Measurements from ENCODE around the gene LIMK2. TPM values are rescaled to one million over a fixed set of nuclear protein-coding genes. Genes with fewer than 3 reads are reported as not detected.

LIMK2 gene
- polyA plus RNA-seq, 1 donor (not counting 4 experiments of a cell fraction or from before 2014, with no cell fraction given): 42.6 TPM

DNA sequence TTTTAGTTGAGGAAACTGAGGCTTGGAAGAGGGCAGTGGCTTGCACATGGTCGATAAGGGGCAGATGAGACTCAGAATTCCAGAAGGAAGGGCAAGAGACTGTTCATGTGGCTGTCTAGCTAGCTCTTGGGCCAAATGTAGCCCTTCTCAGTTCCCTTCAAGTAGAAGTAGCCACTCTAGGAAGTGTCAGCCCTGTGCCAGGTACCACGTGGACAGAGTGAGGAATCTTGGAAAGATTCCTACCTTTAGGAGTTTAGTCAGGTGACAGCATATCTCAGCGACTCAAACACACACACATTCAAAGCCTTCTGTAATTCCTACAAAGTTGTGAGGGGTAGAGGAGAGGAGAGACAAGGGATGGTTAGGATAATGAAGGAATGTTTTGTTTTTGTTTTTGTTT is 61.9 kb downstream of the LIMK2 start:
- no peak for TF ChIP-seq EZH2 (IDR thresholded peaks at IDR 0.05; ENCODE audit: low read length)
- TF ChIP-seq, protein P1, sequence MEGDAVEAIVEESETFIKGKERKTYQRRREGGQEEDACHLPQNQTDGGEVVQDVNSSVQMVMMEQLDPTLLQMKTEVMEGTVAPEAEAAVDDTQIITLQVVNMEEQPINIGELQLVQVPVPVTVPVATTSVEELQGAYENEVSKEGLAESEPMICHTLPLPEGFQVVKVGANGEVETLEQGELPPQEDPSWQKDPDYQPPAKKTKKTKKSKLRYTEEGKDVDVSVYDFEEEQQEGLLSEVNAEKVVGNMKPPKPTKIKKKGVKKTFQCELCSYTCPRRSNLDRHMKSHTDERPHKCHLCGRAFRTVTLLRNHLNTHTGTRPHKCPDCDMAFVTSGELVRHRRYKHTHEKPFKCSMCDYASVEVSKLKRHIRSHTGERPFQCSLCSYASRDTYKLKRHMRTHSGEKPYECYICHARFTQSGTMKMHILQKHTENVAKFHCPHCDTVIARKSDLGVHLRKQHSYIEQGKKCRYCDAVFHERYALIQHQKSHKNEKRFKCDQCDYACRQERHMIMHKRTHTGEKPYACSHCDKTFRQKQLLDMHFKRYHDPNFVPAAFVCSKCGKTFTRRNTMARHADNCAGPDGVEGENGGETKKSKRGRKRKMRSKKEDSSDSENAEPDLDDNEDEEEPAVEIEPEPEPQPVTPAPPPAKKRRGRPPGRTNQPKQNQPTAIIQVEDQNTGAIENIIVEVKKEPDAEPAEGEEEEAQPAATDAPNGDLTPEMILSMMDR (optimal IDR thresholded peaks at IDR 0.05 in 1 of 3, IDR thresholded peaks at IDR 0.05 in 1 of 3, conservative IDR thresholded peaks at IDR 0.05 in 1 of 3; ENCODE audit: extremely low read depth in 1 of 3, insufficient read depth in 2 of 3, low read length in 3 of 3): no peak
- no peak overlapping the region for H3K4me2 ChIP-seq (ENCODE audit: control insufficient read depth, extremely low read depth, insufficient read depth, low read depth, low read length)
- H3K36me3 ChIP-seq (ENCODE audit: control insufficient read depth in 2 of 2, extremely low read depth in 1 of 2, insufficient read depth in 2 of 2, low read length in 2 of 2): peaks cover 51 to 57% of the 10 kb centered on the region in 2 experiments
- no peak overlapping the region for H2AFZ ChIP-seq (ENCODE audit: control insufficient read depth, low read length)
- peaks cover 4% of the 10 kb centered on the region for H4K20me1 ChIP-seq (ENCODE audit: control insufficient read depth, extremely low read depth, insufficient read depth, low read length)
- no peak for DNase-seq (ENCODE audit: low read depth, low spot score)
- H3K4me3 ChIP-seq (ENCODE audit: control insufficient read depth in 2 of 3, extremely low read depth in 1 of 3, insufficient read depth in 2 of 3, low read depth in 1 of 3, low read length in 3 of 3): no peak overlapping the region
- H3K4me1 ChIP-seq (ENCODE audit: control insufficient read depth, extremely low read depth, insufficient read depth, low read length): no peaks in the 10 kb centered on the region
- no peaks in the 10 kb centered on the region for H3K9me1 ChIP-seq (ENCODE audit: control insufficient read depth, extremely low read depth, insufficient read depth, low read length)
- H3K79me2 ChIP-seq (ENCODE audit: control insufficient read depth, insufficient read depth, low read length): no peaks in the 10 kb centered on the region
- dilution Hi-C loops (cut with MboI; ENCODE audit: extremely low pct_ligation_motif_present, low sequenced_read_pairs): no loop called here
- no peak for FAIRE-seq
- H3K27ac ChIP-seq (ENCODE audit: control insufficient read depth, insufficient read depth, low read length): no peak overlapping the region
- no peak overlapping the region for H3K9ac ChIP-seq (ENCODE audit: control insufficient read depth, extremely low read depth, insufficient read depth, low read length)
- no peaks in the 10 kb centered on the region for H3K9me3 ChIP-seq (ENCODE audit: control insufficient read depth, low read depth, low read length)
- H3K27me3 ChIP-seq (ENCODE audit: control insufficient read depth, extremely low read depth, insufficient read depth, low read length): no peaks in the 10 kb centered on the region

DNA sequence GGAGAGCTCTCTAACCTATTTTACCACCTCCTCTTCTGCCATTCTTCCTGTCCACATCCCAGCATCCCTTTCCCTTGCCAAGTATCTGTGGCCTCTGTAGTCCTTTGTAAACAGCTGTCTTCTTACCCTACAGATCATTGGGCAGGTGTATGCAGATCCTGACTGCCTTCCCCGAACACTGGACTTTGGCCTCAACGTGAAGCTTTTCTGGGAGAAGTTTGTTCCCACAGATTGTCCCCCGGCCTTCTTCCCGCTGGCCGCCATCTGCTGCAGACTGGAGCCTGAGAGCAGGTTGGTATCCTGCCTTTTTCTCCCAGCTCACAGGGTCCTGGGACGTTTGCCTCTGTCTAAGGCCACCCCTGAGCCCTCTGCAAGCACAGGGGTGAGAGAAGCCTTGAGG is 62.9 kb downstream of the LIMK2 start:
- FAIRE-seq: no peak
- Histone ChIP-seq H3K27me3 (ENCODE audit: control insufficient read depth, extremely low read depth, insufficient read depth, low read length) (no peaks in the 10 kb centered on the region), H3K79me2 (ENCODE audit: control insufficient read depth, insufficient read depth, low read length) (no peaks in the 10 kb centered on the region), H3K4me3 (ENCODE audit: control insufficient read depth in 2 of 3, extremely low read depth in 1 of 3, insufficient read depth in 2 of 3, low read depth in 1 of 3, low read length in 3 of 3) (no peak overlapping the region), H3K27ac (ENCODE audit: control insufficient read depth, insufficient read depth, low read length) (no peak overlapping the region), H3K36me3 (ENCODE audit: control insufficient read depth in 2 of 2, extremely low read depth in 1 of 2, insufficient read depth in 2 of 2, low read length in 2 of 2) (peaks cover 52 to 56% of the 10 kb centered on the region in 2 experiments), H3K9me3 (ENCODE audit: control insufficient read depth, low read depth, low read length) (no peaks in the 10 kb centered on the region), H3K4me2 (ENCODE audit: control insufficient read depth, extremely low read depth, insufficient read depth, low read depth, low read length) (no peak overlapping the region), H4K20me1 (ENCODE audit: control insufficient read depth, extremely low read depth, insufficient read depth, low read length) (peaks cover 4% of the 10 kb centered on the region), H3K9ac (ENCODE audit: control insufficient read depth, extremely low read depth, insufficient read depth, low read length) (no peak overlapping the region), H2AFZ (ENCODE audit: control insufficient read depth, low read length) (no peak overlapping the region), H3K4me1 (ENCODE audit: control insufficient read depth, extremely low read depth, insufficient read depth, low read length) (peaks cover under 1% of the 10 kb centered on the region), H3K9me1 (ENCODE audit: control insufficient read depth, extremely low read depth, insufficient read depth, low read length) (no peaks in the 10 kb centered on the region)
- TF ChIP-seq, protein P1 (optimal IDR thresholded peaks at IDR 0.05 in 1 of 3, IDR thresholded peaks at IDR 0.05 in 1 of 3, conservative IDR thresholded peaks at IDR 0.05 in 1 of 3; ENCODE audit: extremely low read depth in 1 of 3, insufficient read depth in 2 of 3, low read length in 3 of 3): no peak
- dilution Hi-C loops (cut with MboI; ENCODE audit: extremely low pct_ligation_motif_present, low sequenced_read_pairs): no loop called here
- DNase-seq (ENCODE audit: low read depth, low spot score): no peak
